ENCODE measurements around the gene PDLIM1.

Gene PDLIM1

GRCh38 chr10:95308389-95309302 lies 17.8 kb upstream of the PDLIM1 start:
- ChIA-PET CTCF (interaction anchor here (0.7 to 1.0 kb wide), 2 partner anchors 14 to 54 kb away, joined by 3 to 5 read pairs; no protein-coding TSS in a partner anchor), POLR2A (ENCODE audit: low non-redundant PET) (no interaction called here)
- peak; percentile 91 for DNase-seq (ENCODE audit: low spot score)
- peak overlapping the region; percentile 85 for H3K27ac ChIP-seq
- TF ChIP-seq CTCF (conservative IDR thresholded peaks at IDR 0.05; ENCODE audit: low read depth): no peak

- POLR2A ChIA-PET (ENCODE audit: low non-redundant PET): no interaction called here
- TF ChIP-seq CTCF (conservative IDR thresholded peaks at IDR 0.05; ENCODE audit: low read depth): no peak
- no peak for DNase-seq (ENCODE audit: low spot score)
- CTCF ChIA-PET: no interaction called here
- H3K27ac ChIP-seq: no peak overlapping the region
Observed at GRCh38 chr10:95306851-95307250, 16.0 kb upstream of the PDLIM1 start.

GRCh38 chr10:95306318-95306650 lies 15.5 kb upstream of the PDLIM1 start:
- TF ChIP-seq CTCF (conservative IDR thresholded peaks at IDR 0.05; ENCODE audit: low read depth): no peak
- POLR2A ChIA-PET (ENCODE audit: low non-redundant PET): no interaction called here
- H3K27ac ChIP-seq: no peak overlapping the region
- CTCF ChIA-PET: interaction anchor here (0.9 kb wide), 1 partner anchor 57 kb away, joined by 3 read pairs; no protein-coding TSS in a partner anchor
- no peak for DNase-seq (ENCODE audit: low spot score)

GRCh38 chr10:95305606-95306317 lies 15.0 kb upstream of the PDLIM1 start:
- no peak overlapping the region for H3K27ac ChIP-seq
- no peak for DNase-seq (ENCODE audit: low spot score)
- ChIA-PET POLR2A (ENCODE audit: low non-redundant PET) (no interaction called here), CTCF (interaction anchor here (0.9 kb wide), 1 partner anchor 57 kb away, joined by 3 read pairs; no protein-coding TSS in a partner anchor)
- no peak for TF ChIP-seq CTCF (conservative IDR thresholded peaks at IDR 0.05; ENCODE audit: low read depth)

GRCh38 chr10:95304976-95305375 lies 14.2 kb upstream of the PDLIM1 start:
- CTCF ChIA-PET: no interaction called here
- TF ChIP-seq CTCF (conservative IDR thresholded peaks at IDR 0.05; ENCODE audit: low read depth): no peak
- H3K27ac ChIP-seq: no peak overlapping the region
- POLR2A ChIA-PET (ENCODE audit: low non-redundant PET): no interaction called here
- no peak for DNase-seq (ENCODE audit: low spot score)

GRCh38 chr10:95304463-95304862 lies 13.7 kb upstream of the PDLIM1 start:
- no peak for TF ChIP-seq CTCF (conservative IDR thresholded peaks at IDR 0.05; ENCODE audit: low read depth)
- ChIA-PET POLR2A (ENCODE audit: low non-redundant PET) (no interaction called here), CTCF (no interaction called here)
- no peak overlapping the region for H3K27ac ChIP-seq
- DNase-seq (ENCODE audit: low spot score): no peak
